Right lobe of liver (tissue), 6 donors: ENCODE measurements around the gene TTC39A. TPM values are rescaled to one million over a fixed set of nuclear protein-coding genes. Genes with fewer than 3 reads are reported as not detected.
A peak's percentile ranks its signal among the peaks of the same experiment; 100 is the strongest.

ENCODE experiments used
- ATAC-seq, 4 donors: fragments of 200-7000 bp; cut with Tn5 transposase; one replicate each; pipeline ENCODE4 v1.9.1; 2020; ENCODE audit warnings: mild to moderate bottlenecking in 4 of 4, moderate library complexity in 4 of 4
- DNase-seq, 3 donors: peaks; one replicate each; pipeline ENCODE4 v3.0.0-alpha.2; 2020
- H3K27ac ChIP-seq, 3 donors: fragments of 200-600 bp; one replicate each; pipeline ENCODE4 v1.8.0; 2022
- H3K27me3 ChIP-seq, 2 donors: fragments of 200-600 bp; one replicate each; pipeline ENCODE4 v1.8.0; 2022
- H3K36me3 ChIP-seq, 4 donors: fragments of 200-600 bp; sonication (generic) in 1 of 4; one replicate each; pipeline versions ENCODE4 v1.5.1 to v1.8.0; 2017 to 2022; ENCODE audit warnings: control low read depth in 1 of 4
- H3K4me1 ChIP-seq, 4 donors: fragments of 200-600 bp; sonication (generic) in 1 of 4; one replicate each; pipeline versions ENCODE4 v1.5.1 to v1.8.0; 2017 to 2022; ENCODE audit warnings: control low read depth in 1 of 4
- H3K4me3 ChIP-seq, 3 donors: fragments of 200-600 bp; one replicate each; pipeline ENCODE4 v1.8.0; 2022
- H3K9me3 ChIP-seq, 4 donors: fragments of 200-600 bp; sonication (generic) in 1 of 4; one replicate each; pipeline versions ENCODE4 v1.5.1 to v1.8.0; 2017 to 2022; ENCODE audit warnings: control low read depth in 1 of 4
- POLR2A ChIP-seq: fragments of 450-650 bp; IDR thresholded peaks from one replicate; pipeline ENCODE4 v1.6.1; 2017; ENCODE audit warnings: antibody characterized with exemption, mild to moderate bottlenecking
- WGBS: methylation state at CpG from one replicate; pipeline ENCODE4 v1.1.6; 2018; ENCODE audit warnings: low coverage, low lambda C conversion rate; ENCODE audit not compliant: insufficient coverage; ENCODE audit errors: missing lambda C conversion rate; 5-methylcytosine and 5-hydroxymethylcytosine counted together
- intact Hi-C, 2 donors: fragments of 100-400 bp; cut with DNase I; formaldehyde crosslinking; loops; one replicate each; pipeline versions ENCODE4 v1.11.2 to v1.14.1; 2022
- total RNA-seq, 6 experiments: library from RNA; depleted of rRNA in 2 of 6; stranded (reverse); fragments of >200 nt in 2 of 6; fragmentation: NEBNext Ultra II Directional in 3 of 6; extraction: Animal tissue kit (Norgen Biotek cat#: 25700) in 3 of 6; gene quantifications; one replicate each; pipeline versions ENCODE4 v1.1.0 to v1.2.4, GENCODE V29; 2016 to 2023
- TF ChIP-seq, protein P1 (sequence below), 4 donors: fragments of 200-600 bp in 3 of 4; fragments of 450-650 bp in 1 of 4; IDR thresholded peaks; one replicate each; pipeline versions ENCODE4 v1.5.1 to v1.8.0; 2016 to 2022; ENCODE audit warnings: antibody characterized with exemption in 4 of 4, mild to moderate bottlenecking in 2 of 4
- donor health status: DM: no; HTN: yes; CAD: no.
- donor health status: DM: no; HTN: no; CAD: no.
- donor health status: DM: no; HTN: no; CAD: no.
- donor health status: DM: no; HTN: yes; CAD: no.
- donor health status: DM: no; HTN: yes; CAD: no.

TTC39A gene
- total RNA-seq, 6 experiments from 2014 or later = 0.34 to 8.5 (median 3.4) TPM

DNA sequence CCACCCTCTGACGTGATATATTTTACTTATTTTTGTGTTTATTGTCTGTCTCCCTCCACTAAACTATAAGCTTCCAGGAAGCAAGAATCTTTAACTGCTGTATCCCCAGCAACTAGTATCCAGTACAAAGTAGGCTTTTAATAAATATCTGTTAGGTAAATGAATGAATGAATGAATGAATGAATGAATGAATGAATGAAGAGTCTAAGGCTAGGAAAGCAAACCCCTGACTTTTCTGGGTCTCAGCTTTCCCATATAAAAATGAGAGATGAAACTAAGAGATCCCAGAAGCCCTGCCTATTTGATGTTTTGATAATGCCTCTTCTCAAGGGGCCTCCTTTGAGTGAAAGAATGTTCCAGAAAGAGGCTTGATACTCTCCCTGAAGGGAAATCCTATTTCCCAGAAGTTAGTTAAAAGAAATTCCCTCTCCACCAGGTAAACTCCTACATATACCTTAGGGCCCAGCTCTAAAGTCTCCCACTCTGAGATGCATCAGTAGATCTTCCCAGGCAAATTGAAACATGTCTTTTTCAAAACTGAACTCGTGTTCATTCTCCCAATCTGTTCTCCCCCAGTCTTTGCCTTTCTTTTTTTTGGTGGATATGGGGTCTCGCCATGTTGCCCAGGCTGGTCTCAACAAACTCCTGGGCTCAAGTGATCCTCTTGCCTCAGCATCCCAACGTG, 7.8 kb downstream of the TTC39A start:
- DNase-seq = peak in 1 of 3 donors; percentile 6
- intact Hi-C loops = no loop called here
- ATAC-seq = no peak
- H3K36me3 ChIP-seq = no peaks in the 10 kb centered on the region
- no peak overlapping the region for H3K4me3 ChIP-seq
- H3K27me3 ChIP-seq = no peaks in the 10 kb centered on the region
- no peak overlapping the region for H3K27ac ChIP-seq
- H3K4me1 ChIP-seq = no peaks in the 10 kb centered on the region
- 78% methylated on average over 2 of the region's 4 CpGs for WGBS
- no peak for TF ChIP-seq POLR2A
- H3K9me3 ChIP-seq = no peaks in the 10 kb centered on the region

DNA sequence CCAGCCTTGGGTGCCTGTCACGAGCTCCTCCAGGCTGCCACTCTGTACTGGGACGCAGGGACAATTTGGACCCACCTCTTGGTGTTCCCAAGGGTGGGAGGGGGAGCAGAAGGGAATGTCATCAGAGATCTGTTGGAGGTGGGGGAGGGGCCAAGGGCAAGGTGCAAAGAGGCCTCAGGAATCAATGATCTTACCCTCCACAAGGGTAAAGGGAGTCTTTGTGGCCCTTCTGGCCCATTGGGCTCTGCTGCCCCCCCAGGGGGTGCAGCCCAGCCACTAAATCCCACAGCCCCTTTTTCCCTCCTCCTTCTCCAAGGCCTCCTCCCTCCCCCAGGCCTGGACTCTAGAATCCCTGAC, 8.5 kb downstream of the TTC39A start:
- no peak for ATAC-seq
- no CpG with 5 or more reads among the region's 2 CpGs for WGBS

DNA sequence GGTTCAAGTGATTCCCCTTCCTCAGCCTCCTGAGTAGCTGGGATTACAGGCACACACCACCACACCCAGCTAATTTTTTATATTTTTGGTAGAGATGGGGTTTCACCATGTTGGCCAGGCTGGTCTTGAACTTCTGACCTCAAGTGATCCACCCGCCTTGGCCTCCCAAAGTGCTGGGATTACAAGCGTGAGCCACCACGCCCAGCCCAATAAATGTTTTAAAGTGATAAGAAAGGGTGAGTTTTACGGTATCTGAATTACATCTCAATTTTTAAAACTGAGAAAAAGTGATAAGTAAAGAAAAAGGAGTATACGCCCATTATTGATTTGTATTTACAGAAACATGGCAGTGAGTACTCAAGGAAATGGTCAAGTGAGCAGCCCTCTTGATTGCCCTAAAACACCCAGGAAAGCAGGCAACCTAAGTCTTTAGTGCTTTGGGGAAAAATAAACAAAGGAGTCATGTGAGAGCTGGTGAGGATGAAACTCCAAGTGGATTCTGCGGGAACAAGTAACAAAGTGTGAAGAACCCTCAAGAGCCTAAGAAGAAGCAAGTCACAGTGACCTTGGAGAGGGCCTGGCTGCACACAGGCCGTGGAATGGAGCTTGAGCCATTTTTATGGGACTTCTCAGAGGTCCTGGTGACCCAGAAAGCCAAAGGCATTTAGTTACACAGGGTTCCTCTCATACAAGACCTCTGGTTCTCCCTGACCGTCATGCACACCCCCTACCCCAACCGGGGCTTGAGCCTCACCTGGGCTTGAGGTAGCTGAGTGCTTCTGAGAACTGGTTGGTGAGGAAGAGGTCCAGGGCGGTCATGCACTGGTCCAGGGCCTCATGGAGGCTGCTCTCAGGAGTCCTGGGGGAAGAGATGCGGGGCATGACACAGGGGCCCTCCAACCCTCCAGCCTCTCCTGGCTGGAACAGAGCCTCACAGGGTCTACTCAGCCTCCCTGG, 9.1 kb downstream of the TTC39A start:
- TF ChIP-seq POLR2A = no peak
- TF ChIP-seq, protein P1, sequence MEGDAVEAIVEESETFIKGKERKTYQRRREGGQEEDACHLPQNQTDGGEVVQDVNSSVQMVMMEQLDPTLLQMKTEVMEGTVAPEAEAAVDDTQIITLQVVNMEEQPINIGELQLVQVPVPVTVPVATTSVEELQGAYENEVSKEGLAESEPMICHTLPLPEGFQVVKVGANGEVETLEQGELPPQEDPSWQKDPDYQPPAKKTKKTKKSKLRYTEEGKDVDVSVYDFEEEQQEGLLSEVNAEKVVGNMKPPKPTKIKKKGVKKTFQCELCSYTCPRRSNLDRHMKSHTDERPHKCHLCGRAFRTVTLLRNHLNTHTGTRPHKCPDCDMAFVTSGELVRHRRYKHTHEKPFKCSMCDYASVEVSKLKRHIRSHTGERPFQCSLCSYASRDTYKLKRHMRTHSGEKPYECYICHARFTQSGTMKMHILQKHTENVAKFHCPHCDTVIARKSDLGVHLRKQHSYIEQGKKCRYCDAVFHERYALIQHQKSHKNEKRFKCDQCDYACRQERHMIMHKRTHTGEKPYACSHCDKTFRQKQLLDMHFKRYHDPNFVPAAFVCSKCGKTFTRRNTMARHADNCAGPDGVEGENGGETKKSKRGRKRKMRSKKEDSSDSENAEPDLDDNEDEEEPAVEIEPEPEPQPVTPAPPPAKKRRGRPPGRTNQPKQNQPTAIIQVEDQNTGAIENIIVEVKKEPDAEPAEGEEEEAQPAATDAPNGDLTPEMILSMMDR (IDR thresholded peaks at IDR 0.05) = no peak
- 91% methylated on average over 7 of the region's 11 CpGs for WGBS
- DNase-seq (no peak), ATAC-seq (peak in 1 of 4 donors; percentile 36)
- Histone ChIP-seq H3K27me3 (no peaks in the 10 kb centered on the region), H3K36me3 (no peaks in the 10 kb centered on the region), H3K27ac (no peak overlapping the region), H3K4me1 (no peaks in the 10 kb centered on the region), H3K4me3 (no peak overlapping the region), H3K9me3 (no peaks in the 10 kb centered on the region)
- intact Hi-C loops = no loop called here

More for the DNA sequence above, 8.5 kb downstream of the TTC39A start:
- no peaks in the 10 kb centered on the region for H3K27me3 ChIP-seq
- H3K4me1 ChIP-seq = no peaks in the 10 kb centered on the region
- no peak overlapping the region for H3K27ac ChIP-seq
- H3K36me3 ChIP-seq = no peaks in the 10 kb centered on the region
- H3K9me3 ChIP-seq = no peaks in the 10 kb centered on the region
- intact Hi-C loops = no loop called here
- no peak overlapping the region for H3K4me3 ChIP-seq
- DNase-seq = peak in 1 of 3 donors; percentile 25
- no peak for TF ChIP-seq POLR2A
- TF ChIP-seq, protein P1 (IDR thresholded peaks at IDR 0.05) = no peak

DNA sequence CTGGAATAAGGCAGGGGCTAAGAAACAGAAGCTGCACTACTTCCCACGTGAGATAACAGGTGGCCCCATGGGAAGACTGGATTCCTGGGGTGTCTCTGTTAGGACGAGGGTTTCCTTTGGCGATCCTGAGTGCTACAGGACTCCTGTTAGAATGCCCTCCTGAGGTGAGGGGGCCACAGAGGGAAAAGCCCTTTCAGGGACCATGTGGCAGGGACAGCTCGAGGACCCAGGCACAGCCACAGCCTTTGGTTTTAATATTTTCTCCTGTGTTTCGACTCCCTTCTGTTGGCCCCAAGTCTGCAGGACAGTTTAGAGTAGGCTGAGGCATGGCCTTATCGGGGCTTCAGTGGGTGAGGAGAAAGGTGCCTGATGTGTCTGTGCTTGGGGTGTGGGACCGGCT, 12.6 kb downstream of the TTC39A start:
- Histone ChIP-seq H3K4me1 (peaks cover 2 to 11% (median 6%) of the 10 kb centered on the region in 4 donors), H3K27ac (no peak overlapping the region), H3K4me3 (no peak overlapping the region), H3K36me3 (no peaks in the 10 kb centered on the region), H3K27me3 (no peaks in the 10 kb centered on the region), H3K9me3 (no peaks in the 10 kb centered on the region)
- DNase-seq = peak in 1 of 3 donors; percentile 1
- WGBS = 79% methylated on average over 4 of the region's 7 CpGs
- no peak for TF ChIP-seq POLR2A
- TF ChIP-seq, protein P1 (IDR thresholded peaks at IDR 0.05) = no peak
- ATAC-seq = no peak
- intact Hi-C loops = no loop called here

DNA sequence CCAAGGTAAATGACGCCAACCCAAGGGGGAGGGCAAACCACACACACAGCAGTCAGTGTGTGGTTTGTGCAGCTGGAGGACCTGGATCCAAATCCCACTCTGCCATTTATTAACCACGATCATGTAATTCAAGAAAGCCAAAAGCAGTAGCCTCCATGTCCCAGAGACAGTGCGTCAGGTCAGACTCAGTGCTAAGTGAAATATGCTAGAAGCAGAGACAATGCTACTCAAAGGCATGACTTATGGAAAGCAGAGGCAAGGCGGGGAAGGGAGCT, 13.6 kb downstream of the TTC39A start:
- H3K4me1 ChIP-seq = peaks cover 2 to 11% (median 6%) of the 10 kb centered on the region in 4 donors
- WGBS = 65% methylated on average over 2 of the region's 4 CpGs
- no peaks in the 10 kb centered on the region for H3K27me3 ChIP-seq
- no peak for ATAC-seq
- TF ChIP-seq POLR2A = no peak
- TF ChIP-seq, protein P1 (IDR thresholded peaks at IDR 0.05) = no peak
- no peaks in the 10 kb centered on the region for H3K36me3 ChIP-seq
- no peak overlapping the region for H3K27ac ChIP-seq
- no peak overlapping the region for H3K4me3 ChIP-seq
- H3K9me3 ChIP-seq = no peaks in the 10 kb centered on the region
- intact Hi-C loops = no loop called here
- DNase-seq = peak in 1 of 3 donors; percentile 28
